Progenitor cell of endocrine pancreas (in vitro differentiated cells): Measurements from ENCODE around the gene TBC1D4. TPM values are rescaled to one million over a fixed set of nuclear protein-coding genes. Genes with fewer than 3 reads are reported as not detected.
A peak's percentile ranks its signal among the peaks of the same experiment; 100 is the strongest.

ENCODE experiments used
- DNase-seq: peaks from one replicate; pipeline ENCODE4 v3.0.0; 2021; ENCODE audit warnings: low spot score; ENCODE audit not compliant: unreplicated experiment
- H3K27ac Mint-ChIP-seq: 2 replicates; pipeline ENCODE4 v1.8.0; 2021; ENCODE audit warnings: mild to moderate bottlenecking, moderate library complexity, mixed read lengths
- H3K27me3 Mint-ChIP-seq: 2 replicates; pipeline ENCODE4 v1.8.0; 2021; ENCODE audit warnings: mixed read lengths
- H3K36me3 Mint-ChIP-seq: 2 replicates; pipeline ENCODE4 v1.8.0; 2022; ENCODE audit warnings: mixed read lengths; ENCODE audit not compliant: insufficient read depth
- H3K4me1 Mint-ChIP-seq: 2 replicates; pipeline ENCODE4 v1.8.0; 2021; ENCODE audit warnings: low read depth, mixed read lengths
- H3K4me3 Mint-ChIP-seq: 2 replicates; pipeline ENCODE4 v1.8.0; 2021; ENCODE audit warnings: low read depth, mild to moderate bottlenecking, moderate library complexity, mixed read lengths
- H3K9me3 Mint-ChIP-seq: 2 replicates; pipeline ENCODE4 v1.8.0; 2021; ENCODE audit warnings: low read depth, mixed read lengths
- total RNA-seq: library from RNA; stranded (reverse); gene quantifications from 2 replicates; pipeline ENCODE4 v1.2.1, GENCODE V29; 2021
- TF ChIP-seq, protein P1 (sequence below): fragments of 200-600 bp; sonication (generic); IDR thresholded peaks from one replicate; pipeline ENCODE4 v1.5.0; 2021; ENCODE audit warnings: antibody characterized with exemption, mild to moderate bottlenecking; ENCODE audit not compliant: unreplicated experiment

TBC1D4 gene
- total RNA-seq, 1 donor from 2014 or later, result 13.7 TPM

DNA sequence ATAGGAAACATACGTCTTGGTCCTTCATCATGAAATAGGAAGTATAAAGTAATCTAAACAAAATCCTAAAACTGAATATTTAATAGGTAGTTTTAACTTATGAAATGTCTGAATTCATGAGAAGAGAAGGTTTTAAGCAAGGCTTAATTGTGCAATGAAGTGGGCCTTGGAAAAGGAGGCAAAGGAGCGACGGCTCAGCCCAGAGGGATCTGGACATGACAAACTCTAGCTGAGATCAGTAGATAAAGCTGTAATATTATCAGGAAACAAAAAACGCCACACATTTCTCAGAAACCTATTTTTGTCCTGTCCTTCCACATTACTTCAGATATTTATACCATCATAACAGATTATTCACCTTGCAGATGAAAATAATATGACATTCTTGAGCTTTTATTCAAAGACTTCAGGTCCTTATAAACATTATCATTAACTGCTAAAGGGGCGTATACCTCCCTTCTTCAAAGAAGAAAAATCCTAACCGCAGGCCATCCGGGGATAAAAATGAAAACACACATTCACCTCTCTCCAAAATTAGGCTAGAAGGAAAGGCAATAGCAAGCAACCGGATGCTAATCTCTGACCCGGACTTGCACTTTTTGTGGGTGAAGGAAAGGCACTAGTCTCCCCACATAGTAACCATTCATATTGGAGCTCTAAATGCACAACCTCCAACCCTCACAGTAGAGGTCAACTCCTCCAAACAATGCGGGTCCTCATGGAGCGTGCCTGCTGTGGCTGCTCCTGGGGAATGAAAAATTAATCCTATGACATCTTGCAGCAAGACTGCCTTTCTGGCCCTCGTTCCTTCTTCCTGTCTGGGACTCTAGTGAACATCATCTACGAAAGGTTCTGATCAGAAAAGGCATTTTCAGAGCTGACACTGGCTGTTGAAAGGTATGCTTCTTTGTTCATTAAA, 108.8 kb downstream of the TBC1D4 start:
- H3K4me1 Mint-ChIP-seq, result peaks cover 2% of the 10 kb centered on the region
- no peak overlapping the region for H3K27ac Mint-ChIP-seq
- H3K36me3 Mint-ChIP-seq, result no peaks in the 10 kb centered on the region
- peaks cover 3% of the 10 kb centered on the region for H3K27me3 Mint-ChIP-seq
- no peaks in the 10 kb centered on the region for H3K9me3 Mint-ChIP-seq
- no peak overlapping the region for H3K4me3 Mint-ChIP-seq
- TF ChIP-seq, protein P1, sequence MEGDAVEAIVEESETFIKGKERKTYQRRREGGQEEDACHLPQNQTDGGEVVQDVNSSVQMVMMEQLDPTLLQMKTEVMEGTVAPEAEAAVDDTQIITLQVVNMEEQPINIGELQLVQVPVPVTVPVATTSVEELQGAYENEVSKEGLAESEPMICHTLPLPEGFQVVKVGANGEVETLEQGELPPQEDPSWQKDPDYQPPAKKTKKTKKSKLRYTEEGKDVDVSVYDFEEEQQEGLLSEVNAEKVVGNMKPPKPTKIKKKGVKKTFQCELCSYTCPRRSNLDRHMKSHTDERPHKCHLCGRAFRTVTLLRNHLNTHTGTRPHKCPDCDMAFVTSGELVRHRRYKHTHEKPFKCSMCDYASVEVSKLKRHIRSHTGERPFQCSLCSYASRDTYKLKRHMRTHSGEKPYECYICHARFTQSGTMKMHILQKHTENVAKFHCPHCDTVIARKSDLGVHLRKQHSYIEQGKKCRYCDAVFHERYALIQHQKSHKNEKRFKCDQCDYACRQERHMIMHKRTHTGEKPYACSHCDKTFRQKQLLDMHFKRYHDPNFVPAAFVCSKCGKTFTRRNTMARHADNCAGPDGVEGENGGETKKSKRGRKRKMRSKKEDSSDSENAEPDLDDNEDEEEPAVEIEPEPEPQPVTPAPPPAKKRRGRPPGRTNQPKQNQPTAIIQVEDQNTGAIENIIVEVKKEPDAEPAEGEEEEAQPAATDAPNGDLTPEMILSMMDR, result no peak
- no peak for DNase-seq

DNA sequence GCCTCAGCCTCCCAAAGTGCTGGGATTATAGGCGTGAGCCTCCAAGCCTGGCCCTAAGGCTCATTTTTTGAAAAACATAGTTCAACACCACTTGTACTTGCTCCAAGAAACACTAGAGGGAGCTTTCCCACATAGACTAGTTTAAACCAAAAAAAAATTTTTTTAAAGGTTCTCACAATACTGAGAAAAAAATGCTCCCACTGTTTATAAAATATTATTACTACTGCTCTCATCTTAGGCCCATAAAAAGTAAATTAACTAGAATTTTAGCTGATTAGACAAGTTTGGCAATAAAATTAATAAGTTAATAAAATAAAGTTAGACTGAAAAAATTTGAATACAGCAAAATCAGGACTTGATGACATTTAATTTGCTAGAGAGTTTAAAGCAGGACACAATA, 109.5 kb downstream of the TBC1D4 start:
- H3K4me3 Mint-ChIP-seq, result no peak overlapping the region
- TF ChIP-seq, protein P1, result peak; percentile 76
- H3K9me3 Mint-ChIP-seq, result no peaks in the 10 kb centered on the region
- no peaks in the 10 kb centered on the region for H3K36me3 Mint-ChIP-seq
- H3K27me3 Mint-ChIP-seq, result peaks cover 3% of the 10 kb centered on the region
- DNase-seq, result no peak
- H3K4me1 Mint-ChIP-seq, result peaks cover 2% of the 10 kb centered on the region
- no peak overlapping the region for H3K27ac Mint-ChIP-seq

DNA sequence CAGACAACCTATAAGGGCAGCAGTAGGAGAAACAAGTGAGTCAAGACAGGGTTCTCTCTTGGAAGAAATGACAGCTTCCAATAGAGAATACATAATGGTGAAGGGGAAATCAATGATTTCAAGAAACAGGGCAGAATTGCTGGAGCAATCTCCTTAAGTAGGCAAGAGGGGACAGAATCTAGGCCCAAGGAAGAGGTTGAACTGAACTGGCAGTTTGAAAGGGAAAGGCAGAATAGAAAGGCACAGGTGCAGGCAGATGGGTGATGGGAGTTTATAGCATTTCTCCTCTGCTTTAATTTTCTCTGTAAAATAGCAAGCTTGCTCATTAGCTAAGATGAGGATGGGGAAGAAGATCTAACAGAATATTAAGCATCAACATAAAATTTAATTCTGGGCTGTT, 110.8 kb downstream of the TBC1D4 start:
- Mint-ChIP-seq H3K36me3 (no peaks in the 10 kb centered on the region), H3K9me3 (no peaks in the 10 kb centered on the region), H3K4me1 (peaks cover 4% of the 10 kb centered on the region), H3K27me3 (peaks cover 3% of the 10 kb centered on the region), H3K4me3 (no peak overlapping the region), H3K27ac (no peak overlapping the region)
- TF ChIP-seq, protein P1, result no peak
- DNase-seq, result no peak

DNA sequence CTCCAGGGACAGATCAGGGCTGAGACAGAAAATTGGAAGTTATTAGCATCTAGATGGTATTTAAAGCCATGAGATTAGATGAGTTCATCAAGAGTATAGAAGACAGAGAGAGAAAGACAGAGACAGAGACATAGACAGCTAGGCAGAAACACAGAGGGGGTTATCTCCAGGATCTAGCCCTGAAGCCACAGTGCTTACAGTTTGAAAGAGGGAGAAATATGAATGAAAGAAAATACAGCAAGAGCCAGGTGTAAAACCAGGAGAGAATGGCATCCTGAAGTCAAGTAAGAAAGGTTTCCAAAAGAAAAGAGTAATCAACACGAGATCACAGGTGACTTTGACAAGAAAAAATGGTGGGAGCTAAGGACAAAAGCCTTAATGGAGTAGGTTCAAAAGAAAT, 111.2 kb downstream of the TBC1D4 start:
- H3K4me3 Mint-ChIP-seq, result no peak overlapping the region
- H3K4me1 Mint-ChIP-seq, result peaks cover 4% of the 10 kb centered on the region
- no peaks in the 10 kb centered on the region for H3K36me3 Mint-ChIP-seq
- peaks cover 3% of the 10 kb centered on the region for H3K27me3 Mint-ChIP-seq
- DNase-seq, result no peak
- TF ChIP-seq, protein P1, result no peak
- no peaks in the 10 kb centered on the region for H3K9me3 Mint-ChIP-seq
- H3K27ac Mint-ChIP-seq, result no peak overlapping the region

DNA sequence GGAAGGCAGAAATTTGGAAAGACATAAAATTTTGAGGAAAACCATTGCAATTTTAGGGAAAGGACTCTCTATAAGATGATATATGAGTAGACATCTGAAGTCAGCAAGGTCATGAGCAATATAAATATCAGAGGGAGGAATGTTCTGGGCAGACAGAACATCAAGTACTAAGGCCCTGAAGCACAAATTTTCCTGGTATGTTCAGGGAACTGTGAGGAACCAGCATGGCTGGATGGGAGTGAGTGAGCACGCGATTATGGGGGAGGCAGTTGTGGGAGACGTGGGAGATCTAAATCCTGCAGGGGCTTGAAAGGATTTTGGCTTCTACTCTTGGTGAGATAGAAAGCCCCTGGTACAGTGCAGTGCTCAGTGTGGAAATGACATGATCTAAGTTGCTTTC, 112.0 kb downstream of the TBC1D4 start:
- H3K27me3 Mint-ChIP-seq, result peaks cover 3% of the 10 kb centered on the region
- DNase-seq, result no peak
- no peak overlapping the region for H3K4me3 Mint-ChIP-seq
- H3K4me1 Mint-ChIP-seq, result peaks cover 4% of the 10 kb centered on the region
- H3K9me3 Mint-ChIP-seq, result no peaks in the 10 kb centered on the region
- no peak overlapping the region for H3K27ac Mint-ChIP-seq
- H3K36me3 Mint-ChIP-seq, result no peaks in the 10 kb centered on the region
- TF ChIP-seq, protein P1, result no peak
